ENCODE measurements around the gene EPS8. TPM values are rescaled to one million over a fixed set of nuclear protein-coding genes. Genes with fewer than 3 reads are reported as not detected.
A peak's percentile ranks its signal among the peaks of the same experiment; 100 is the strongest.

EPS8 gene
- total RNA-seq, 6 experiments from 2014 or later, result 46.1 to 50.7 (median 46.6) TPM

GRCh38 chr12:15580431-15580830 lies 208.8 kb downstream of the EPS8 start:
- H3K36me3 Mint-ChIP-seq (ENCODE audit: low read depth), result no peaks in the 10 kb centered on the region
- no peaks in the 10 kb centered on the region for H3K9me3 Mint-ChIP-seq
- TF ChIP-seq CTCF (IDR thresholded peaks at IDR 0.05), result peak; percentile 34; the same call in 1 of the 2 replicates
- H3K4me1 Mint-ChIP-seq (ENCODE audit: low read depth), result no peaks in the 10 kb centered on the region
- no peak for DNase-seq
- no peak overlapping the region for H3K4me3 Mint-ChIP-seq
- no peak overlapping the region for H3K27ac Mint-ChIP-seq
- H3K27me3 Mint-ChIP-seq (ENCODE audit: insufficient read depth), result peaks cover 5% of the 10 kb centered on the region

GRCh38 chr12:15575671-15576541 lies 213.3 kb downstream of the EPS8 start:
- H3K36me3 Mint-ChIP-seq (ENCODE audit: low read depth), result no peaks in the 10 kb centered on the region
- no peak overlapping the region for H3K4me3 Mint-ChIP-seq
- H3K27ac Mint-ChIP-seq, result no peak overlapping the region
- no peak for DNase-seq
- H3K27me3 Mint-ChIP-seq (ENCODE audit: insufficient read depth), result peaks cover 5% of the 10 kb centered on the region
- no peaks in the 10 kb centered on the region for H3K9me3 Mint-ChIP-seq
- TF ChIP-seq CTCF (IDR thresholded peaks at IDR 0.05), result no peak
- peaks cover 16% of the 10 kb centered on the region for H3K4me1 Mint-ChIP-seq (ENCODE audit: low read depth)

- no peak overlapping the region for H3K27ac Mint-ChIP-seq
- TF ChIP-seq CTCF (IDR thresholded peaks at IDR 0.05), result no peak
Observed at GRCh38 chr12:15574353-15574752, 214.8 kb downstream of the EPS8 start.

More at GRCh38 chr12:15574353-15574752, 214.8 kb downstream of the EPS8 start:
- H3K4me1 Mint-ChIP-seq (ENCODE audit: low read depth), result peaks cover 24% of the 10 kb centered on the region
- no peak overlapping the region for H3K4me3 Mint-ChIP-seq
- no peak for DNase-seq
- no peaks in the 10 kb centered on the region for H3K9me3 Mint-ChIP-seq
- H3K27me3 Mint-ChIP-seq (ENCODE audit: insufficient read depth), result peaks cover 3% of the 10 kb centered on the region
- H3K36me3 Mint-ChIP-seq (ENCODE audit: low read depth), result no peaks in the 10 kb centered on the region

Other genes starting within 250 kb of the EPS8 start
- 100 to 1,000 TPM; 179 to 208 (median 193) TPM for gene STRAP, start 93.0 kb upstream of the EPS8 start, total RNA-seq (2021; fragmentation: NEBNext Ultra II Directional; extraction: Animal tissue kit (Norgen Biotek cat#: 25700))
- gene DERA, start 121.9 kb upstream of the EPS8 start, total RNA-seq (2021; fragmentation: NEBNext Ultra II Directional; extraction: Animal tissue kit (Norgen Biotek cat#: 25700)), result 10 to 100 TPM; 28.1 to 46.4 (median 36.3) TPM